ENCODE results near the gene PTGFRN. TPM values are rescaled to one million over a fixed set of nuclear protein-coding genes. Genes with fewer than 3 reads are reported as not detected.

PTGFRN gene
- total RNA-seq, 2 experiments from 2014 or later, result not detected

- Histone ChIP-seq H3K4me3 (ENCODE audit: low read depth, low read length, poor library complexity, severe bottlenecking) (no peak overlapping the region), H3K36me3 (ENCODE audit: insufficient read depth, low read length) (no peaks in the 10 kb centered on the region), H3K9me2 (ENCODE audit: insufficient read depth, low read length) (no peaks in the 10 kb centered on the region), H2AFZ (ENCODE audit: low read length) (no peak overlapping the region), H3K4me2 (ENCODE audit: low read length) (no peak overlapping the region), H3K4me1 (ENCODE audit: insufficient read depth, low read length, poor library complexity, severe bottlenecking) (no peaks in the 10 kb centered on the region), H3K9me3 (ENCODE audit: low read length) (no peaks in the 10 kb centered on the region), H3K79me2 (ENCODE audit: insufficient read depth, low read depth, low read length) (no peaks in the 10 kb centered on the region), H4K20me1 (ENCODE audit: insufficient read depth, low read length) (no peaks in the 10 kb centered on the region), H3K27ac (ENCODE audit: low read depth, low read length, poor library complexity, severe bottlenecking) (no peak overlapping the region)
- BruUV-seq (replicated peaks), result no TSS peak
- no peak for DNase-seq (ENCODE audit: low spot score)
- no peak for TF ChIP-seq CTCF (conservative IDR thresholded peaks at IDR 0.05; ENCODE audit: low read length)
- no peak for TF ChIP-seq EZH2phosphoT487 (IDR thresholded peaks at IDR 0.05; ENCODE audit: borderline replicate concordance, low read depth, low read length)
- CTCF ChIA-PET (ENCODE audit: unreplicated experiment), result no interaction called here
- intact Hi-C loops (cut with micrococcal nuclease; ENCODE audit: unreplicated experiment), result no loop called here
- POLR2A ChIA-PET, result no interaction called here
These were observed 41.3 kb upstream of the PTGFRN start for GRCh38 chr1:116868385-116868784.

- H3K9me3 ChIP-seq (ENCODE audit: low read length), result no peaks in the 10 kb centered on the region
- no peak overlapping the region for H3K27ac ChIP-seq (ENCODE audit: low read depth, low read length, poor library complexity, severe bottlenecking)
- no peaks in the 10 kb centered on the region for H3K36me3 ChIP-seq (ENCODE audit: insufficient read depth, low read length)
- TF ChIP-seq CTCF (conservative IDR thresholded peaks at IDR 0.05; ENCODE audit: low read length), result no peak
- no peak for TF ChIP-seq EZH2phosphoT487 (IDR thresholded peaks at IDR 0.05; ENCODE audit: borderline replicate concordance, low read depth, low read length)
- BruUV-seq (replicated peaks), result no TSS peak
- POLR2A ChIA-PET, result no interaction called here
- no peaks in the 10 kb centered on the region for H4K20me1 ChIP-seq (ENCODE audit: insufficient read depth, low read length)
- no peak overlapping the region for H2AFZ ChIP-seq (ENCODE audit: low read length)
- DNase-seq (ENCODE audit: low spot score), result no peak
- H3K79me2 ChIP-seq (ENCODE audit: insufficient read depth, low read depth, low read length), result no peaks in the 10 kb centered on the region
- intact Hi-C loops (cut with micrococcal nuclease; ENCODE audit: unreplicated experiment), result no loop called here
- H3K4me1 ChIP-seq (ENCODE audit: insufficient read depth, low read length, poor library complexity, severe bottlenecking), result no peaks in the 10 kb centered on the region
- H3K4me3 ChIP-seq (ENCODE audit: low read depth, low read length, poor library complexity, severe bottlenecking), result no peak overlapping the region
- H3K4me2 ChIP-seq (ENCODE audit: low read length), result no peak overlapping the region
- no peaks in the 10 kb centered on the region for H3K9me2 ChIP-seq (ENCODE audit: insufficient read depth, low read length)
- CTCF ChIA-PET (ENCODE audit: unreplicated experiment), result no interaction called here
These were observed 40.1 kb upstream of the PTGFRN start for GRCh38 chr1:116869611-116870010.

GRCh38 chr1:116870300-116870699 is 39.4 kb upstream of the PTGFRN start:
- no peaks in the 10 kb centered on the region for H3K9me3 ChIP-seq (ENCODE audit: low read length)
- CTCF ChIA-PET (ENCODE audit: unreplicated experiment), result no interaction called here
- no peak for DNase-seq (ENCODE audit: low spot score)

More at GRCh38 chr1:116870300-116870699, 39.4 kb upstream of the PTGFRN start:
- Histone ChIP-seq H4K20me1 (ENCODE audit: insufficient read depth, low read length) (no peaks in the 10 kb centered on the region), H2AFZ (ENCODE audit: low read length) (no peak overlapping the region), H3K36me3 (ENCODE audit: insufficient read depth, low read length) (no peaks in the 10 kb centered on the region), H3K27ac (ENCODE audit: low read depth, low read length, poor library complexity, severe bottlenecking) (no peak overlapping the region), H3K4me3 (ENCODE audit: low read depth, low read length, poor library complexity, severe bottlenecking) (no peak overlapping the region), H3K79me2 (ENCODE audit: insufficient read depth, low read depth, low read length) (no peaks in the 10 kb centered on the region), H3K4me1 (ENCODE audit: insufficient read depth, low read length, poor library complexity, severe bottlenecking) (no peaks in the 10 kb centered on the region), H3K9me2 (ENCODE audit: insufficient read depth, low read length) (no peaks in the 10 kb centered on the region), H3K4me2 (ENCODE audit: low read length) (no peak overlapping the region)
- POLR2A ChIA-PET, result no interaction called here
- no TSS peak for BruUV-seq (replicated peaks)
- no peak for TF ChIP-seq EZH2phosphoT487 (IDR thresholded peaks at IDR 0.05; ENCODE audit: borderline replicate concordance, low read depth, low read length)
- TF ChIP-seq CTCF (conservative IDR thresholded peaks at IDR 0.05; ENCODE audit: low read length), result no peak
- intact Hi-C loops (cut with micrococcal nuclease; ENCODE audit: unreplicated experiment), result no loop called here
